ENCODE results near the gene ARHGAP23.
"Not testable (repeated sequence)": the region's sequence is repeated elsewhere in the genome, so short reads cannot be mapped to it uniquely, and the experiment has no call there.

ARHGAP23 gene

GRCh38 chr17:38461683-38462082, 33.4 kb downstream of the ARHGAP23 start:
- DNase-seq: no peak

- DNase-seq: no peak
Observed at GRCh38 chr17:38463451-38463858, 35.2 kb downstream of the ARHGAP23 start.

DNA sequence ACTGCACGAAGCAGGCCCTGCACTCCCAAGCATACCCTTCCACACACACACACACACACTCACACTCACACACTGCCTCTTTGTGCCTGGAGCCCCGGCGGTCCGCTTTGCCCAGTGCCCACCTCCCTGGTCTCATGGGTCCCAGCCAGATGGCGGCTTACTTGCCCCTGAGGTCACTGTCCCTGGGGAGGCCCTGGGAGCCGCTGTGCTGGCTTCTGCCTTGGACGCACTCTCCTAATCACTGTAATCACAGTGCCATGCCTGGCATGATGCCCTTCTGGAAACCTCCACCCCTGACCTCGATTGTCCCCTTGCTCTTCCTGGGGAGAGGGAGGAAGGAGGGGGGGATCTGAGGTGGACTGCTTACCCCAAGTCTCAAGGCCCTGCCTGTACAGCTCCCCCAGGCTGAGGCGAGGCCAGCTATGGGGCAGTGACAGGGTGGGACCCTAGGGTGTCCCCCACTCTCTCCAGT, 36.0 kb downstream of the ARHGAP23 start:
- DNase-seq: no peak

DNA sequence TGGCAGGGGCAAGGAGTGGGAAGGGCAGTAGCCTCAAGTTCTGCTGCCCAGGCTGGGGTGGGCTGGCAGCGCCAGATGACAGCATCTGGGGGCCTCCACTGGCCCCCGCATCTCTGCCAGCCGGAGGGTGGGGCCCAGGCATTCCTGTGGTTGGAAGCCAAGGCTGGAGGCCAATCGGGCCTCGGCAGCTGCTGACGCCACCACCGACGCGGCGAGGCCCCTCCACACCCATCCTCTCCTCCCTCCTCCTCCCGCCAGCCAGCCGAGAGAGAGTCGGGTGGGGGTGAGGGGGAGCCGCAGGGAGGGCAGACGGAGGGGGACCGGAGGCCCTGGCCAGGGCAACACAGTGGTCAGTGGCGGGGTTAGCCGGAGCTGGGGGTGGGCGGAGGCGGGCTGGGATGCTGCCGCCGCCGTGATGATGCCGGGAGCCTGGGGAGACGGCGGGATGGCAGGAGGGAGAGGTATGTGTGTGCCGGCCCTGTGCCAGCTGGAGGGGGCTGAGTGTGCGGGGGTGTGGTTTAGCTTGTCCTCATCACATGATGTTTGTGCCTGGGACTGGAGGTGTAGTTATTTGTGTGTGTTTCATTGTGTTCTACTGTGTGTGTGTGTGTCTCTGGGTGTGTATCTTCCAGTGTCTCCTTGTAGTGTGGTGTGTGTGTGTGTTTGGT, 36.6 kb downstream of the ARHGAP23 start:
- DNase-seq: no peak

GRCh38 chr17:38465391-38466345, 37.4 kb downstream of the ARHGAP23 start:
- no peak for DNase-seq

- no peak for DNase-seq
Observed at GRCh38 chr17:38466346-38467315, 38.4 kb downstream of the ARHGAP23 start.

DNA sequence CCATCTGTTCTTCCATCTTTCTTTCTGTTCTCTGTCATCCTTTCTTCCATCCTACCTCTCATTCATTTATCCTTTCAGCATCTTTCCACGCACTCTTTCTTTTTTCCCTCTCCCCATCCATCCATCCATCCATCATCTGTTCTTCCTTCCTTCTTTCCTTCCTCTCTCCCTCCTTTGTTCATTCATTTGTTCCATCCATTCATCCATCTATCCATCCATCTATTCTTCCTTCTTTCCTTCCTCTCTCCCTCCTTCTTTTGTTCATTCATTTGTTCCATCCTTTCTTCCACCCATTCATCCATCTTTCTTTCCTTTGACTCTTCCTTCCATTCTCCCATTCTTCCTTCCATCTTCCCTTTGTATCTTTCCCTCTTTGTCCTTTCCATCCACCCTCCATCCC, 39.2 kb downstream of the ARHGAP23 start:
- no peak for DNase-seq

- no peak for DNase-seq
Observed at GRCh38 chr17:38469875-38470274, 41.6 kb downstream of the ARHGAP23 start.

DNA sequence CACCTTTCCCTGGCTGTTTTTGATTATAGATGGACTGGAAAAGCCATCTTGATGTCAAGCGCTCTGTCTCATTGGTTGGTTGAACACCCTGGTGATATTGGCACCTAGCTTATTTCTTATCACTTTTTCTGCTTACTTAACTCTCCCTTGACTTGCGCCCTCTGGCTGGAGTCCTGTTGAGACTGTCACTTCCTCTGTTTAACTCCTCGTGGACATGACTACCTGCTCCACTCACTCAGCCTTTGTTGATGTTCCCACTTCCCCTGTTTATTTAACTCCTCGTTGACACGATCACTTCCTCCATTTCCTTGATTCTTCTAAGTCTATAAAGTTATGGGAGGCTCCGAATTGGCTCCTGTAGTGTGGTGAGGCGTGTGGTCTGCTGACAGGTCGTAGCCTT, 43.0 kb downstream of the ARHGAP23 start:
- DNase-seq: not testable (repeated sequence)

- not testable (repeated sequence) for DNase-seq
Observed at GRCh38 chr17:38474666-38475065, 46.4 kb downstream of the ARHGAP23 start.

DNA sequence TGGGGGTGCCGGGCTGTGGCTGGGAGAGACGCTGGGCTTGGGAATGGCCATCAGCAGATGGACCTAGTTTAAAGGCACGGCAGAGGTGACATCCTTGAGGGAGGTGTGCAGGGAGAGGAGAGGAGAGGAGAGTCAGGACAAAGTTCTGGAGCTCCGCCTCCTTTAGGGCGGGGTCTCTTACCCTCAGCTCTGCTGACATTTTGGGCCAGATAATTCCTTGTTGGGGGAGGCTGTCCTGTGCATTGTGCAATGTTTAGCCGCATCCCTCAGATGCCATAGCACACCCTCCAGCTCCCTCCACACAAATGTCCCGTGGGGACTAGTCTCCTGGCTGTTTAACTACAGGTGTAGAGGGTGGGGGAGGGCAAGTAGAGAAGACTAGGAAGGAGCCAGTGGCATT, 48.3 kb downstream of the ARHGAP23 start:
- DNase-seq: no peak

- DNase-seq: not testable (repeated sequence)
Observed at GRCh38 chr17:38477417-38477816, 49.2 kb downstream of the ARHGAP23 start.

GRCh38 chr17:38477951-38478350, 49.7 kb downstream of the ARHGAP23 start:
- DNase-seq: not testable (repeated sequence)

DNA sequence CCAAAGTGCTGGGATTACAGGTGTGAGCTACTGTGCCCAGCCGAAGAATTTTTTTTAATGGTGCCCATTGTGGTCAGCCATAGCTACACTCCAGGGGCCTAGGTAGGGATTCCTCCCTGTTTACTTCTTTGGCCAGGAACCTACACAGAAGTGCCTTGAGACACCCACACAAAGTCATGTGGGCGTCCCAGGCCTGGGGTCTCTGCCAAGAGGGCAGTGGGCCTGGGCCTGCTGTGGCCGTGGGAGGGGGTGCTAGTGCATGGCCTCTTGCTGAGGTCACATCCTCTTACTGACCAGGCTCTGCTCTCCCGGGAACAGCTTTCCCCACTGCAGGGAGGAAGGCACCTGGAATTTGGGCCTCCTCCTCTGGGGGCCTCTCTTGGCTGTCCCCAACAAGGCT, 50.4 kb downstream of the ARHGAP23 start:
- DNase-seq: not testable (repeated sequence)

GRCh38 chr17:38482039-38482699, 53.9 kb downstream of the ARHGAP23 start:
- not testable (repeated sequence) for DNase-seq

DNA sequence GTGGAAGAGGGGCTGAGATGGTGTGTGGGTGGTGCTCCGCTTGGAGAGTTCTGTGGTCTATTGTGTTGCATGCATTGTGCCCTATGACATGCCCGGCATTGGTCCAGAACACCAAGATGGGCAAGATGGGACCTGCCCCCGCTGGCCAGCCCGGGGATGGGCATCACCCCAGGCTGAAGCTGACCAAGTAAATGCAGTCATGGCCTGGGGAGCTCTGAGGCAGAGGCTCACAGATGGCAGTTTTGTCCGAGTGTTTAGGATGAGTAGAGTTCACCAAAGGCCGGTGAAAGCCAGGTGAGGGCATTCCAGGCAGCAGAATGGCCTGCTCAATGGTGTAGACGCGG, 54.4 kb downstream of the ARHGAP23 start:
- DNase-seq: not testable (repeated sequence)

DNA sequence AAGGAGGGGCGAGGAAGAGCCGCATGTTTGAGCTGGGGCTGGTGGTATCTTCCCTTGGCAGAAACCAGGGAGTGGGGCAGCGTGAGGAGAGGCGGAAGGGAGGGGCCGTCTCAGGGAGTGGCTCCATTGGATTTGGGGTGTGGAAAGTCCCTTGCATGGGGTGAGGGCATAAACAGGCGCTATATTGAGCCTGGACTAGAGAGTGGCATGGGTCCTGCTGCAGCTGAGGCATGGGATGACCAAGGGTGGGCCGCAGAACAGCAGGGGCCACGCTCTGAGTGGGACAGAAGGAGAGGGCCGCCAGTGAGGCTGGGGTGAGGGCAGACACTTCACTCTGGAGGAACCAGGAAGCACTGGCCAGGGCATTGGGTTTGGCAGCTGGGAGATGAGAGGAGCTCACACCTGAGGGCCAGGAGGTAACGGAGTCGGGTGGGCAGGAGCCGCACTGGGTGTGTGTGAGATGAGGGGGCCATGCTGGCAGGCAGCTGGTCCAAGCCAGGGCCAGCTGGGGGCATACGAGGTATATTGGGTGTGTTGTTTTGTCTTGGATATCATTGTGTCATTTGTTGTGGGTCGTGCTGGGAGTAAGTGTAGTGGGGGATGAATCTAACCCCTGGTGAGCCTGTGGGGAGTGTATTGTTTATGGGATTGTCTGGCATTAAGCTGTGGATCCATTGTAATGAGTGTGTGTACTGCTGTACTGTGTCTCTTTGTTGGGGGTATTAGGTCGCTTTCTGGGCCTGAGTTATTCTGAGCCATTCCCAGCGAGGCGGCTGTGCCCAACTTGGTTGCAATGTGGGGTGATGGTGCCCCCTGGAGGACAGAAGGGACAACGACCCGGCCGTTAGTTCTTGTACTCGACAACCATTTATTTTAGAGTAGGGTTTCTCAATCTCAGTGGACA, 56.2 kb downstream of the ARHGAP23 start:
- DNase-seq: peak; percentile 35

- no peak for DNase-seq
Observed at GRCh38 chr17:38485146-38485468, 56.8 kb downstream of the ARHGAP23 start.

DNA sequence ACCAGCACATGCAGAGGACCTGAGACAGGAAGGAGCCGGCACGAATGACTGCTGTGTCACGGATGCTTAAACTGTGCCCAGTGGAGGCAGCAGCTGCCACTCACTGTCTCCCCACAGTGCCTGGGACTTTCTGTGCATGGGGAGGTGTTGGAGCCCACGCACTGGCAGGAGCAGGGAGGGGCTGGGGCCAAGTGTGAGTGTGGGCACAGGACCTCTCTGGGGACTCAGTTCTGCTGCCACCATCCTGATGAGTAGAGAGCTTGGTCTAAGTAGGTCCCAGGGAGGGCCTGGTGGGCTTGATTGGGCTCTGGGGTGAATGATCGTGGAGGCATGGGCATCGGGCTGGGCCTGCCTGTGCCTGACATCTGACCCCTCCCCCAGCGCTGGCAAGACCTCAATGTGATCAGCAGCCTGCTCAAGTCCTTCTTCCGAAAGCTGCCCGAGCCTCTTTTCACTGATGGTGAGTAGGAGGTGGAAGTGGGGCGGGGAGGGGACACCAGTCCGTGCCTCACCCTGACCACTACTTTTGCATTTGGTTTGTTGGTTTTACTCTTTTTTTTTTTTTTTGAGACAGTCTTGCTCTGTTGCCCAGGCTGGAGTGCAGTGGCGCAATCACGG, 57.5 kb downstream of the ARHGAP23 start:
- DNase-seq: peak; percentile 38

DNA sequence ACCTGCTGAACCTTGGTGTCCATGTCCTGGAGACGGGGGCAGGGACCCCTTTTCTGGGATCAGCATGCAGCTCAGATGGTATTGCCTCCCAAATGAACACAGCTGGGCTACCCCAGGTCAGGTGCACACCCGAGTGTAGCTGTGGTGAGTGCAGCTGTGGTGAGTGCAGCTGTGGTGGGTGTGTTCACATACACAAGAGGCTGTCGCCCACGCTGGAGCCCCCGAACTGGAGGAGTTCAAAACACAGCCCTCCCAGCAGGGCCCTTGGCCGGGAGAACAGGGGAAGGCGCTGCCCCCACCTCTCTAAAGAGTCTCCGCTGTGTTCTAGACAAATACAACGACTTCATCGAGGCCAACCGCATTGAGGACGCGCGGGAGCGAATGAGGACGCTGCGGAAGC, 61.5 kb downstream of the ARHGAP23 start:
- DNase-seq: not testable (repeated sequence)

All from NK-92 treated with Interleukin-12 subunit alpha and Interleukin-12 subunit beta, amount 100 ng/mL, for 24 hours (cell line).